Measurements from ENCODE around the gene SH3YL1. TPM values are rescaled to one million over a fixed set of nuclear protein-coding genes. Genes with fewer than 3 reads are reported as not detected.

SH3YL1 gene
- total RNA-seq, 2 donors from 2014 or later, result 31.6 to 37.8 TPM

- no peak overlapping the region for H3K27ac Mint-ChIP-seq
- peak overlapping the region; percentile 10 to 34 for H3K4me3 Mint-ChIP-seq
- no peaks in the 10 kb centered on the region for H3K9me3 Mint-ChIP-seq
- no peaks in the 10 kb centered on the region for H3K4me1 Mint-ChIP-seq (ENCODE audit: low read depth)
- ATAC-seq (replicated peaks in 1 of 2), result peak; percentile 63 to 70
- H3K36me3 Mint-ChIP-seq (ENCODE audit: insufficient read depth in 2 of 2), result no peaks in the 10 kb centered on the region
- peaks cover 45% of the 10 kb centered on the region for H3K27me3 Mint-ChIP-seq (ENCODE audit: low read depth)
- peak; percentile 19 to 22 for DNase-seq
These were observed 23.6 kb upstream of the SH3YL1 start for GRCh38 chr2:287471-287885.

DNA sequence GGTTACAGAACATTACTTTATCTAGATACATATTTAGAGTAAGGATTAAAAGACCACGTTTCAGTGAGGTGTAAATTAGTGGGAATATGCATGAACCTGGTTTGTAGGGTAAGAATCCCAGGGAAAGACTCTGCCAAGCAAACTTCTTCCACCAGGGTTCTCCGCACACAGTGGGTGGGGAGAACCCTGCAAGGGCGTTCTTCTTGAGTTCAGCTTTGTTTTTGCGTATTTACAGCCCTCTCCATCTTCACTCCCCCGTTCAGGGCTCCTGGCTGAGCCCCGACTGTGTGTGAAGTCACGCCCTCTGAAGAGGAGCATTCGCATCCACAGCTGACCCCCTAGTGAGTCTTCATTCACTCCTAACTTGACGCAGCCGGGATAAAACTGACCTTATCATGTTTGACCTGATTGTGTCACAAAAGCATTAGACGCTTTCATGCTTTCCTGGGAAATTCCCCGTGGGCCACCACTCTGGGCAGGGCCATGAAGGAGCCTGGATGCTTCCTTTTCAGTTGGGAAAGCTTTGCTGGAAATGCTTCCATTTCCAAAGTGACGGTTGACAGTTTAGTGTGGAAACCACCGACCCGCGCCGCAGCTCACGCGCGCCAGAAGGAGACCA lies 23.1 kb upstream of the SH3YL1 start:
- Mint-ChIP-seq H3K4me3 (peak overlapping the region; percentile 45 to 57), H3K36me3 (ENCODE audit: insufficient read depth in 2 of 2) (no peaks in the 10 kb centered on the region), H3K27me3 (ENCODE audit: low read depth) (peaks cover 39% of the 10 kb centered on the region), H3K4me1 (ENCODE audit: low read depth) (no peaks in the 10 kb centered on the region), H3K27ac (no peak overlapping the region), H3K9me3 (no peaks in the 10 kb centered on the region)
- ATAC-seq (replicated peaks in 1 of 2) (no peak), DNase-seq (no peak)

GRCh38 chr2:286035-286434 lies 22.2 kb upstream of the SH3YL1 start:
- DNase-seq (no peak), ATAC-seq (replicated peaks in 1 of 2) (no peak)
- Mint-ChIP-seq H3K4me3 (no peak overlapping the region), H3K9me3 (no peaks in the 10 kb centered on the region), H3K27me3 (ENCODE audit: low read depth) (peaks cover 35% of the 10 kb centered on the region), H3K36me3 (ENCODE audit: insufficient read depth in 2 of 2) (peaks cover 0 to 3% of the 10 kb centered on the region in 2 donors), H3K4me1 (ENCODE audit: low read depth) (no peaks in the 10 kb centered on the region), H3K27ac (no peak overlapping the region)

- no peak for DNase-seq
- no peak for ATAC-seq (replicated peaks in 1 of 2)
- Mint-ChIP-seq H3K4me3 (peak overlapping the region in 1 of 2 donors; percentile 1), H3K27me3 (ENCODE audit: low read depth) (peaks cover 30% of the 10 kb centered on the region), H3K4me1 (ENCODE audit: low read depth) (no peaks in the 10 kb centered on the region), H3K27ac (no peak overlapping the region), H3K36me3 (ENCODE audit: insufficient read depth in 2 of 2) (peaks cover 0 to 3% of the 10 kb centered on the region in 2 donors), H3K9me3 (no peaks in the 10 kb centered on the region)
These were observed 21.7 kb upstream of the SH3YL1 start for GRCh38 chr2:285531-285930.

DNA sequence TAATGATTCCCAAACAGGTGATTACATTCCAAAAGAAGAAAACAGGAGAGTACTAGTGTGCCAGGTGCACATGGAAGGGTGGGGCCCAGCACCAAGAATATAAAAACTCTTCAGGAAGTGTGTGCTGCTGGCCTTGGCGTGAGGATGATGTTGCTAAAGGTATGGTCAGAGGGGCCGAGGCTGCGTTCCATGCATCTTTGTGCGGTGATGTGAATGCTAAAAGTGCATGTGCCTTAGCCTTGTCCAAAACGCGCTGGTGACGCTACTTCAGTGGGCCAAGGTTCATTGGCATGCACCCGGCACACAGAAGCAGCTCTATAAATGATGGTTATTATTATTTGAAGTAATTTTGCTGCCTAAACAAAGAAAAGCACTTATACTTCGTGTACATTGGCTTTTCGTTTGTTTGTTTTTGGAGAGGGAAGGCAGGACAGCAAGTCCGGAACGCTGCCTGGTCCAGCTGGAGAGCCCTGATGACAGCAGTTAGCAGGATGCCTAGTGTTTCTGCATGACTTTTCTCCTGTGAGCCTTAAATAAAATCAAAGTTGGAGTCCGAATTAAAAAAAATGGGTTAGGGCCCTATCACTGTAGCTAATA lies 21.2 kb upstream of the SH3YL1 start:
- H3K27ac Mint-ChIP-seq, result no peak overlapping the region
- H3K27me3 Mint-ChIP-seq (ENCODE audit: low read depth), result peaks cover 24% of the 10 kb centered on the region
- no peak overlapping the region for H3K4me3 Mint-ChIP-seq
- no peak for DNase-seq
- H3K9me3 Mint-ChIP-seq, result no peaks in the 10 kb centered on the region
- H3K4me1 Mint-ChIP-seq (ENCODE audit: low read depth), result no peaks in the 10 kb centered on the region
- peaks cover 0 to 3% of the 10 kb centered on the region in 2 donors for H3K36me3 Mint-ChIP-seq (ENCODE audit: insufficient read depth in 2 of 2)
- no peak for ATAC-seq (replicated peaks in 1 of 2)

- H3K4me3 Mint-ChIP-seq, result no peak overlapping the region
- ATAC-seq (replicated peaks in 1 of 2) (no peak), DNase-seq (no peak)
- no peaks in the 10 kb centered on the region for H3K4me1 Mint-ChIP-seq (ENCODE audit: low read depth)
- H3K36me3 Mint-ChIP-seq (ENCODE audit: insufficient read depth in 2 of 2), result peaks cover 2 to 3% of the 10 kb centered on the region in 2 donors
- no peak overlapping the region for H3K27ac Mint-ChIP-seq
- peaks cover 17% of the 10 kb centered on the region for H3K27me3 Mint-ChIP-seq (ENCODE audit: low read depth)
- H3K9me3 Mint-ChIP-seq, result no peaks in the 10 kb centered on the region
These were observed 20.4 kb upstream of the SH3YL1 start for GRCh38 chr2:283996-284794.

DNA sequence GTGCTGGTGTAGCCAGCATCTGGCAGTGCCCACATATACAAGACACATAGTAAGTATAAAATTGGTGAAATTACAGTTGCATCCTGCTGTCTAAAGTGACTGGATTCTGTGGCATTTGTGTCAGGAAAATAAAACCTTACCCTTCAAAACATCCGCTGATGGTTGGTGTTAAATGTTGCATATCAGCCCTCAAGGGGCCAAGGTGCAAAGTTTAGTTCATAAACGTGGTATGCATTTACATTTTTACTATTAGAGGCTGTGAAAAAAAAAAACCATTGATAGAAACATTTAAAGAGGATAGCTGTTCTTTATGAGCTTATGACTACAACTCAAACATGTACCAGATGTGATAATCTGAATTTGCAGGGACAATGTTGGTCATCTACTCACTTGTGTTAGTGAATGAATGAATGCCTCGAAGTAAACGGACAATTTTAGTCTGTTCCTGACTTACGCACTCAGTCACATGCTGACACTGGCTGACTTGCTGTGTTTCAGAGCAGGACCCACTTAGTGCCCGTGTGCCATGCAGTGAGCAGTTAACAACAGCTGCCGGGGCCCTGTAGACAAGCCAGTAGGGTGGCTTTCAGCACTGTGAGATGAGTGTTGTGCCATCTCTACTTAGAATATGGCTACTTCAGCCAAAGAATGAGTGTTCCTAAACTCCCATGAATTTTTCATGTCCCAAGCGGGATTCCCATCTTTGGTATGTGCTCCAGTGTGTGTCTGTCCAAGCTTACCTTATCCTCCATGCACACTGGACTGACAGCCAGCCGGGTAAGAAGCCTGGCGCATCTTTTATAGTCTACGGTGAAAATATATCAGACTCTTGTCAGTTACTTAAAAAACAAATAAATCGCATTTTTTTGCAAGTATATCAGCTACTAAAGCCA lies 18.8 kb upstream of the SH3YL1 start:
- H3K36me3 Mint-ChIP-seq (ENCODE audit: insufficient read depth in 2 of 2), result peaks cover 3 to 7% of the 10 kb centered on the region in 2 donors
- no peaks in the 10 kb centered on the region for H3K9me3 Mint-ChIP-seq
- H3K4me3 Mint-ChIP-seq, result no peak overlapping the region
- H3K27me3 Mint-ChIP-seq (ENCODE audit: low read depth), result peaks cover 17% of the 10 kb centered on the region
- H3K27ac Mint-ChIP-seq, result no peak overlapping the region
- ATAC-seq (replicated peaks in 1 of 2) (no peak), DNase-seq (no peak)
- H3K4me1 Mint-ChIP-seq (ENCODE audit: low read depth), result no peaks in the 10 kb centered on the region

DNA sequence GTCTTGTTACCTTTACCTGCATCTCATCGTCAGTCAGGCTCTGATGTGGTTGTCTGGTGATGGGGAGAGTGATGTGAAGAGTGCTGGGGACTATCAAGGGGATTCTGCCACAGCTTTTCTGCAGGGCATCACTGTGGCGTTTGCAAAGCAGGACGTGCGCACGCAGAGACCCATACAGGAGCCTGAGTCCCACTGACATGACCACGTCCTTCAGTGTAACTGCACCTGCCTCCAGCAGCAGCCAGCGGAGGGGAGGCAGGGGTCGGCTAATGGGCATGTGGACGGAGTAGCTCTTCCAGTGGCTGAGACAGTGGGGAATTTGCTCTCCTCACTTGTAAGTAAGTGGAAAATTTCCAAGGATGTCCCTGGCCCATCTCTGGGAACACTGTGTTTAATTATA lies 17.5 kb upstream of the SH3YL1 start:
- DNase-seq, result no peak
- Mint-ChIP-seq H3K4me3 (no peak overlapping the region), H3K9me3 (no peaks in the 10 kb centered on the region), H3K27me3 (ENCODE audit: low read depth) (peaks cover 11% of the 10 kb centered on the region), H3K36me3 (ENCODE audit: insufficient read depth in 2 of 2) (peaks cover 3 to 9% of the 10 kb centered on the region in 2 donors), H3K4me1 (ENCODE audit: low read depth) (no peaks in the 10 kb centered on the region), H3K27ac (no peak overlapping the region)
- no peak for ATAC-seq (replicated peaks in 1 of 2)

- no peak overlapping the region for H3K27ac Mint-ChIP-seq
- H3K36me3 Mint-ChIP-seq (ENCODE audit: insufficient read depth in 2 of 2), result peaks cover 3 to 11% of the 10 kb centered on the region in 2 donors
- H3K27me3 Mint-ChIP-seq (ENCODE audit: low read depth), result peaks cover 4% of the 10 kb centered on the region
- H3K4me3 Mint-ChIP-seq, result no peak overlapping the region
- DNase-seq (no peak), ATAC-seq (replicated peaks in 1 of 2) (no peak)
- no peaks in the 10 kb centered on the region for H3K9me3 Mint-ChIP-seq
- H3K4me1 Mint-ChIP-seq (ENCODE audit: low read depth), result no peaks in the 10 kb centered on the region
These were observed 16.8 kb upstream of the SH3YL1 start for GRCh38 chr2:280650-281110.

GRCh38 chr2:279956-280649 lies 16.3 kb upstream of the SH3YL1 start:
- Mint-ChIP-seq H3K36me3 (ENCODE audit: insufficient read depth in 2 of 2) (peaks cover 3 to 11% of the 10 kb centered on the region in 2 donors), H3K9me3 (no peaks in the 10 kb centered on the region), H3K4me1 (ENCODE audit: low read depth) (no peaks in the 10 kb centered on the region), H3K27ac (no peak overlapping the region), H3K27me3 (ENCODE audit: low read depth) (no peaks in the 10 kb centered on the region), H3K4me3 (no peak overlapping the region)
- DNase-seq (no peak), ATAC-seq (replicated peaks in 1 of 2) (no peak)

GRCh38 chr2:279366-279765 lies 15.5 kb upstream of the SH3YL1 start:
- H3K36me3 Mint-ChIP-seq (ENCODE audit: insufficient read depth in 2 of 2), result peaks cover 3 to 13% of the 10 kb centered on the region in 2 donors
- H3K4me1 Mint-ChIP-seq (ENCODE audit: low read depth), result no peaks in the 10 kb centered on the region
- no peaks in the 10 kb centered on the region for H3K27me3 Mint-ChIP-seq (ENCODE audit: low read depth)
- no peak overlapping the region for H3K27ac Mint-ChIP-seq
- DNase-seq (no peak), ATAC-seq (replicated peaks in 1 of 2) (no peak)
- H3K4me3 Mint-ChIP-seq, result no peak overlapping the region
- no peaks in the 10 kb centered on the region for H3K9me3 Mint-ChIP-seq

- DNase-seq (no peak), ATAC-seq (replicated peaks in 1 of 2) (no peak)
- no peak overlapping the region for H3K4me3 Mint-ChIP-seq
- no peaks in the 10 kb centered on the region for H3K27me3 Mint-ChIP-seq (ENCODE audit: low read depth)
- H3K9me3 Mint-ChIP-seq, result no peaks in the 10 kb centered on the region
- H3K36me3 Mint-ChIP-seq (ENCODE audit: insufficient read depth in 2 of 2), result peaks cover 3 to 13% of the 10 kb centered on the region in 2 donors
- no peak overlapping the region for H3K27ac Mint-ChIP-seq
- no peaks in the 10 kb centered on the region for H3K4me1 Mint-ChIP-seq (ENCODE audit: low read depth)
These were observed 15.1 kb upstream of the SH3YL1 start for GRCh38 chr2:278927-279320.
